Breast epithelium (tissue), 4 donors: Measurements from ENCODE around the gene UNC79. TPM values are rescaled to one million over a fixed set of nuclear protein-coding genes. Genes with fewer than 3 reads are reported as not detected.

Experiments
- DNase-seq, 2 donors: peaks; one replicate each; pipeline ENCODE4 v3.0.0-alpha.2; 2019; ENCODE audit warnings: low spot score in 2 of 2
- H3K27ac ChIP-seq, 2 donors: fragments of 200-600 bp; sonication (generic) in 1 of 2; one replicate each; pipeline ENCODE4 v1.5.1; 2016 to 2019; ENCODE audit warnings: mild to moderate bottlenecking in 1 of 2
- H3K27me3 ChIP-seq, 2 donors: fragments of 200-600 bp; sonication (generic) in 1 of 2; one replicate each; pipeline versions ENCODE4 v1.5.1 to v1.6.0; 2017 to 2019; ENCODE audit warnings: control low read depth in 1 of 2, mild to moderate bottlenecking in 1 of 2
- H3K36me3 ChIP-seq: fragments of 200-600 bp; one replicate; pipeline ENCODE4 v1.5.1; 2019
- H3K4me1 ChIP-seq, 2 donors: fragments of 200-600 bp; sonication (generic); one replicate each; pipeline ENCODE4 v1.5.1; 2016 to 2019; ENCODE audit warnings: control low read depth in 1 of 2
- H3K4me3 ChIP-seq, 3 donors: fragments of 200-600 bp; sonication (generic); 1 replicate in 2 of 3; 2 replicates in 1 of 3; pipeline ENCODE4 v1.5.1; 2016 to 2019; ENCODE audit warnings: mild to moderate bottlenecking in 3 of 3, moderate library complexity in 2 of 3
- H3K9me3 ChIP-seq, 2 donors: fragments of 200-600 bp; sonication (generic) in 1 of 2; one replicate each; pipeline ENCODE4 v1.5.1; 2016 to 2019; ENCODE audit warnings: control low read depth in 1 of 2
- POLR2A ChIP-seq: fragments of 450-650 bp; IDR thresholded peaks from one replicate; pipeline ENCODE4 v1.6.1; 2016; ENCODE audit warnings: antibody characterized with exemption, mild to moderate bottlenecking, moderate library complexity
- POLR2AphosphoS5 ChIP-seq, 3 donors: sonication (generic); formaldehyde crosslinking; IDR thresholded peaks; one replicate each; pipeline ENCODE4 v1.6.1; 2017; ENCODE audit warnings: antibody characterized with exemption in 3 of 3
- intact Hi-C: fragments of 100-400 bp; cut with DNase I; formaldehyde crosslinking; loops from one replicate; pipeline ENCODE4 v1.15.1; 2023; ENCODE audit warnings: low total_unique reads
- total RNA-seq, 3 donors: library from RNA; depleted of rRNA; stranded (reverse); fragments of >200 nt; gene quantifications; one replicate each; pipeline ENCODE4 v1.1.0, GENCODE V29; 2016
- TF ChIP-seq, protein P1 (sequence below), 3 donors: fragments of 450-650 bp; IDR thresholded peaks; one replicate each; pipeline ENCODE4 v1.5.1; 2016 to 2017; ENCODE audit warnings: antibody characterized with exemption in 3 of 3, mild to moderate bottlenecking in 3 of 3, moderate library complexity in 3 of 3

Gene UNC79
- total RNA-seq, 3 donors from 2014 or later: 0.29 to 0.32 TPM; not detected in 1

DNA sequence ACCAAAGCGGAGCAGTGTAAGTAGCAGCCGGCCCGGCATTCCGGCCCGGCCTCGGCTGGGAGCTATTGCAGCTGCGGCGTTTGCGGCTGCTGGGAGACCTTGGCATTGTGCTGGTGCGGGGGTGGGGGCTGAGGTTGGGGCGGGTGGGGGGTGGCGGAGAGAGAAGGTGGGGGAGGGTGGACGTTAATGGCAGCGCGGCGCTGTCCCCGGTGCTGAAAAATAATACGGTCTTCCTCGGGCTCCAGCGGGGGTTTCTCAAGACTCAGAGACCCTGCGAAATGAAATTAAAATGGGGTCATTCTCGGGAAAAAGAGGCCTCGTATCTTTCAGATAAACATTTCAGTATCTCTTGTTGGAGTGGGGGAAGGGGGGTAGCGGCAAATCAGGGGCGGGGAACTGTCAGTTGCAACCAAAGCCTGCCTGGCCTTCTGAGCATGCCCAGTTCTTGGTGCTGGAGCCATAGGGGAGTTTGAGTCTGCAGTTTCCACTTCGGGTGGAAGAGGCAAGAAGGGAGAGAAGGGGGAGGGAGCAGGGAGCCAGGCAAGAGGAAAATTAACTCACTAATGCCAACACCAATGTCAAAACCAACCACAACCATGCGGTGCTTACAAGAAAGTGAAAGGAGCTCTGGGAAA is 414 bp downstream of the UNC79 start:
- no peak for TF ChIP-seq POLR2AphosphoS5 (IDR thresholded peaks at IDR 0.05)
- TF ChIP-seq POLR2A: no peak
- TF ChIP-seq, protein P1, sequence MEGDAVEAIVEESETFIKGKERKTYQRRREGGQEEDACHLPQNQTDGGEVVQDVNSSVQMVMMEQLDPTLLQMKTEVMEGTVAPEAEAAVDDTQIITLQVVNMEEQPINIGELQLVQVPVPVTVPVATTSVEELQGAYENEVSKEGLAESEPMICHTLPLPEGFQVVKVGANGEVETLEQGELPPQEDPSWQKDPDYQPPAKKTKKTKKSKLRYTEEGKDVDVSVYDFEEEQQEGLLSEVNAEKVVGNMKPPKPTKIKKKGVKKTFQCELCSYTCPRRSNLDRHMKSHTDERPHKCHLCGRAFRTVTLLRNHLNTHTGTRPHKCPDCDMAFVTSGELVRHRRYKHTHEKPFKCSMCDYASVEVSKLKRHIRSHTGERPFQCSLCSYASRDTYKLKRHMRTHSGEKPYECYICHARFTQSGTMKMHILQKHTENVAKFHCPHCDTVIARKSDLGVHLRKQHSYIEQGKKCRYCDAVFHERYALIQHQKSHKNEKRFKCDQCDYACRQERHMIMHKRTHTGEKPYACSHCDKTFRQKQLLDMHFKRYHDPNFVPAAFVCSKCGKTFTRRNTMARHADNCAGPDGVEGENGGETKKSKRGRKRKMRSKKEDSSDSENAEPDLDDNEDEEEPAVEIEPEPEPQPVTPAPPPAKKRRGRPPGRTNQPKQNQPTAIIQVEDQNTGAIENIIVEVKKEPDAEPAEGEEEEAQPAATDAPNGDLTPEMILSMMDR (IDR thresholded peaks at IDR 0.05): no peak
- DNase-seq: no peak
- Histone ChIP-seq H3K4me3 (peak overlapping the region in 2 of 3 donors; percentile 37 to 48), H3K27ac (no peak overlapping the region), H3K4me1 (peaks cover 0 to 5% of the 10 kb centered on the region in 2 donors), H3K9me3 (peaks cover 0 to 14% of the 10 kb centered on the region in 2 donors), H3K27me3 (peaks cover 0 to 37% of the 10 kb centered on the region in 2 donors), H3K36me3 (no peaks in the 10 kb centered on the region)
- intact Hi-C loops: no loop called here

DNA sequence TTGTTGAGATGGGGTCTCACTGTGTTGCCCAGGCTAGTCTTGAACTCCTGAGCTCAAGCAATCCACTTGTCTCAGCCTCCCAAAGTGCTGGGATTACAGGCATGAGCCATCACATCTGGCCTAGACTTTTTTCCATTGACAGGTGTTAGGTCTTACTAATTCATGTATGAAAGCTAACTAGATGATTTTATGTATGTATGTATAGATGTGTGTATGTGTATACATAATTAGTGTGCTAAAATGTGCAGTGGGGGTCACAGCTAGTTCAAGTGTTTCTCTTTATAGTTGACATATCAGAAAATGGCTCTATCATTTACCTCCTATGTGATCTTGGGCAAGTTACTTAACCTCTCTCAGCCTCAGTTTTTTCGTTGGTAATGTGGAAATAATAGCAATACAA is 23.5 kb downstream of the UNC79 start:
- intact Hi-C loops: no loop called here
- Histone ChIP-seq H3K36me3 (no peaks in the 10 kb centered on the region), H3K9me3 (no peaks in the 10 kb centered on the region), H3K4me1 (no peaks in the 10 kb centered on the region), H3K4me3 (no peak overlapping the region), H3K27ac (no peak overlapping the region), H3K27me3 (no peaks in the 10 kb centered on the region)
- TF ChIP-seq, protein P1 (IDR thresholded peaks at IDR 0.05): no peak
- TF ChIP-seq POLR2A: no peak
- no peak for TF ChIP-seq POLR2AphosphoS5 (IDR thresholded peaks at IDR 0.05)
- no peak for DNase-seq

DNA sequence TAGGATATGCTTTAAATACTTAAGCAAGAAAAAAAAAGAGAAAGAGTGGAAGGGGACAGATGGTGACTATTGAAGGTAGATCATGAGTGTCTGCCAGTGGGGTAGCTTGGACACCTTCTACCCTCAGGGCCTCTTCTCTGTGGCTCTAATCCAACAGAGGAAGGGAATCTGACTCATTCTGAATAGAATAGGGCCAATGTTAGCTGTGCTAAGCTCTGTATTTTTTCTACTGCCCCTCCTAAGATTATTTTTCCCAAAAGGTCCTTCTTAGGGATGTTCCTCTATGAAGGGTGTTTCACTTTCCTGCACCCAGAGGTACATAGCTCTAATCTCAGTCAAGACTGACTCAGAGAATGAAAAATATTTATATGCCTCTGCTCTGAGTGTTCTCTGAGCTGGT is 25.6 kb downstream of the UNC79 start:
- DNase-seq: no peak
- H3K36me3 ChIP-seq: no peaks in the 10 kb centered on the region

DNA sequence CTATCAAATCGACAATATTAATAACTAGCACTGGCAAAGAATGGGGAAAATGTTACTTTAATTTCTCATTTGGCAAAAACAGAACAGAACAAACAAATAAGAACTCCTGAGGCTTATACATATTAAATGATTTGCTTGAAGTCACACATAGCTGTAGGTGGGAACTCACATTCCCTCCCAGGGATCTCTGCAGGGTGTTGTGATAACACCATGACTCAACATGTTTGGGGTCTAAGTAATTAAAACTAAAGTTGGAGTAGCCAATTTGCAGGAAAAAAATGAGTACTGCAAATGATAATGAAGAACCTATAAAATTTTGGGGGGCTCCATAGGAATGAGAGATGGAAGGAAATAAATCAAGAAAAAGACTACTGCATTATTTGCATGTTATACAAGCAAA is 27.5 kb downstream of the UNC79 start:
- no peaks in the 10 kb centered on the region for H3K27me3 ChIP-seq
- H3K27ac ChIP-seq: no peak overlapping the region
- DNase-seq: no peak
- H3K4me3 ChIP-seq: no peak overlapping the region
- no peaks in the 10 kb centered on the region for H3K4me1 ChIP-seq
- H3K36me3 ChIP-seq: no peaks in the 10 kb centered on the region
- intact Hi-C loops: no loop called here
- no peaks in the 10 kb centered on the region for H3K9me3 ChIP-seq
- TF ChIP-seq POLR2AphosphoS5 (IDR thresholded peaks at IDR 0.05) (no peak), POLR2A (no peak)
- TF ChIP-seq, protein P1 (IDR thresholded peaks at IDR 0.05): no peak

More for the DNA sequence above, 25.6 kb downstream of the UNC79 start:
- TF ChIP-seq POLR2AphosphoS5 (IDR thresholded peaks at IDR 0.05) (no peak), POLR2A (no peak)
- TF ChIP-seq, protein P1 (IDR thresholded peaks at IDR 0.05): no peak
- Histone ChIP-seq H3K4me3 (no peak overlapping the region), H3K4me1 (no peaks in the 10 kb centered on the region), H3K27me3 (no peaks in the 10 kb centered on the region), H3K9me3 (no peaks in the 10 kb centered on the region), H3K27ac (no peak overlapping the region)
- intact Hi-C loops: no loop called here

DNA sequence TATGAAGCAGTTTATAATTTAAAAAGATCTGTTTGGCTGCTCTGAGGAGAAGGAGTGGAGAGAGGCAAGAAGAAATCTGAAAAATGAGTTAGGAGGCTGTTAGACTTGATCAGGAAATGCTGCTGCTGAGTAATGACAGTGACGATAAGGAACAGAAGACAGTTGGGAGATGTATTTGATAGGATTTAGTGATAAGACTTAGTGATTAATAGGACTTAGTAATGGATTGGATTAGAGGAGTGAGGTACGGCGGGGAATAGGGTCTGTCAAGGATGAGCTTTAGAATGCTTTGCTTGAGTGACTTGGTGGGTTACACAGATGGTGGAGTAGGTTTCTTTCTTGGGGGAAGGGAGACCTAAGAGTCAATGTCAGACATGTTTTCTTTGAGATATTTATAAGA is 31.7 kb downstream of the UNC79 start:
- Histone ChIP-seq H3K36me3 (no peaks in the 10 kb centered on the region), H3K4me3 (no peak overlapping the region), H3K27ac (no peak overlapping the region), H3K27me3 (no peaks in the 10 kb centered on the region), H3K4me1 (no peaks in the 10 kb centered on the region), H3K9me3 (no peaks in the 10 kb centered on the region)
- DNase-seq: no peak
- intact Hi-C loops: loop anchor here (10.0 kb wide), 1 partner anchor 1818 kb away; no protein-coding TSS in a partner anchor
- TF ChIP-seq, protein P1 (IDR thresholded peaks at IDR 0.05): no peak
- TF ChIP-seq POLR2AphosphoS5 (IDR thresholded peaks at IDR 0.05) (no peak), POLR2A (no peak)
